AG04450 (cell line): ENCODE results near the gene DUSP3. TPM values are rescaled to one million over a fixed set of nuclear protein-coding genes. Genes with fewer than 3 reads are reported as not detected.
A peak's percentile ranks its signal among the peaks of the same experiment; 100 is the strongest.

Experiments
- CTCF ChIA-PET: fragments of 300-600, 350-600 bp; formaldehyde crosslinking; extraction: SDS; loops from one replicate; lab custom pipeline; 2022; ENCODE audit warnings: antibody characterized with exemption, inconsistent platforms; lab: Charles Lee
- POLR2A ChIA-PET: fragments of 350-600 bp; formaldehyde crosslinking; extraction: SDS; loops from one replicate; lab custom pipeline; 2021; ENCODE audit warnings: antibody characterized with exemption, inconsistent platforms; lab: Yijun Ruan, JAX
- DNase-seq: peaks from one replicate; pipeline ENCODE4 v3.0.0-alpha.2; 2011; ENCODE audit warnings: low read depth, low spot score
- H3K27ac ChIP-seq: one replicate; pipeline ENCODE4 v1.5.1; 2012; ENCODE audit warnings: low read depth, low read length, control low read depth
- H3K27me3 ChIP-seq: one replicate; pipeline ENCODE4 v1.6.0; 2012; ENCODE audit warnings: low read length; ENCODE audit not compliant: control insufficient read depth, insufficient read depth
- H3K4me3 ChIP-seq: 2 replicates; pipeline ENCODE4 v1.5.1; 2011; ENCODE audit warnings: mild to moderate bottlenecking, low read depth, low read length, control low read depth
- H3K9me3 ChIP-seq: 2 replicates; pipeline ENCODE4 v1.5.1; 2012; ENCODE audit warnings: low read length; ENCODE audit not compliant: control insufficient read depth, insufficient read depth
- polyA plus RNA-seq: library from polyadenylated mRNA; depleted of rRNA; stranded (reverse); fragments of >200 nt; gene quantifications from 2 replicates; pipeline ENCODE4 v1.2.3, GENCODE V29; 2011
- TF ChIP-seq, protein P1 (sequence below): IDR thresholded peaks from 2 replicates; pipeline ENCODE4 v1.5.1; 2011; ENCODE audit warnings: low read depth, low read length, control low read depth, inconsistent platforms

DUSP3 gene
- polyA plus RNA-seq, 1 experiment: 45.9 TPM

DNA sequence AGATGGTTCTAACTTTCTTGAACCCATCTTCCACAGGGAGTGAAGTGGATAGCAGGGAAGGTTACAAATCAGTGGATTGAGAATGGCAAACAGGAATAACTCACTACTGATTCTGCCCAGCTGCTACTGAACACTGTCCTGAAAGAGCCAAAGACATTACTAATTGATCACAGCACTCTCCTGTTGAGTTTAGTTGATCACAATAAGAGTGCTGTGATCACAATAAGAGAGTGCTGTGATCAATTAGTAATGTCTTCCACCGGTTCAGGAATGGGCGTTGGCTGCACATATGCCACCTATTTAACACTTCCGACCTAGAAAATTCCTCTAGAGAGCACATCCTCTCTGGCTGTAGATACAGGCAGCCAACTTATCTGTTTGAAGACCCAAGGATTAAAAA is 12.8 kb upstream of the DUSP3 start:
- no peak overlapping the region for H3K4me3 ChIP-seq
- POLR2A ChIA-PET: no interaction called here
- no peak for DNase-seq
- no peak overlapping the region for H3K27ac ChIP-seq
- TF ChIP-seq, protein P1, sequence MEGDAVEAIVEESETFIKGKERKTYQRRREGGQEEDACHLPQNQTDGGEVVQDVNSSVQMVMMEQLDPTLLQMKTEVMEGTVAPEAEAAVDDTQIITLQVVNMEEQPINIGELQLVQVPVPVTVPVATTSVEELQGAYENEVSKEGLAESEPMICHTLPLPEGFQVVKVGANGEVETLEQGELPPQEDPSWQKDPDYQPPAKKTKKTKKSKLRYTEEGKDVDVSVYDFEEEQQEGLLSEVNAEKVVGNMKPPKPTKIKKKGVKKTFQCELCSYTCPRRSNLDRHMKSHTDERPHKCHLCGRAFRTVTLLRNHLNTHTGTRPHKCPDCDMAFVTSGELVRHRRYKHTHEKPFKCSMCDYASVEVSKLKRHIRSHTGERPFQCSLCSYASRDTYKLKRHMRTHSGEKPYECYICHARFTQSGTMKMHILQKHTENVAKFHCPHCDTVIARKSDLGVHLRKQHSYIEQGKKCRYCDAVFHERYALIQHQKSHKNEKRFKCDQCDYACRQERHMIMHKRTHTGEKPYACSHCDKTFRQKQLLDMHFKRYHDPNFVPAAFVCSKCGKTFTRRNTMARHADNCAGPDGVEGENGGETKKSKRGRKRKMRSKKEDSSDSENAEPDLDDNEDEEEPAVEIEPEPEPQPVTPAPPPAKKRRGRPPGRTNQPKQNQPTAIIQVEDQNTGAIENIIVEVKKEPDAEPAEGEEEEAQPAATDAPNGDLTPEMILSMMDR: no peak
- H3K9me3 ChIP-seq: no peaks in the 10 kb centered on the region
- no peaks in the 10 kb centered on the region for H3K27me3 ChIP-seq
- CTCF ChIA-PET: no interaction called here

DNA sequence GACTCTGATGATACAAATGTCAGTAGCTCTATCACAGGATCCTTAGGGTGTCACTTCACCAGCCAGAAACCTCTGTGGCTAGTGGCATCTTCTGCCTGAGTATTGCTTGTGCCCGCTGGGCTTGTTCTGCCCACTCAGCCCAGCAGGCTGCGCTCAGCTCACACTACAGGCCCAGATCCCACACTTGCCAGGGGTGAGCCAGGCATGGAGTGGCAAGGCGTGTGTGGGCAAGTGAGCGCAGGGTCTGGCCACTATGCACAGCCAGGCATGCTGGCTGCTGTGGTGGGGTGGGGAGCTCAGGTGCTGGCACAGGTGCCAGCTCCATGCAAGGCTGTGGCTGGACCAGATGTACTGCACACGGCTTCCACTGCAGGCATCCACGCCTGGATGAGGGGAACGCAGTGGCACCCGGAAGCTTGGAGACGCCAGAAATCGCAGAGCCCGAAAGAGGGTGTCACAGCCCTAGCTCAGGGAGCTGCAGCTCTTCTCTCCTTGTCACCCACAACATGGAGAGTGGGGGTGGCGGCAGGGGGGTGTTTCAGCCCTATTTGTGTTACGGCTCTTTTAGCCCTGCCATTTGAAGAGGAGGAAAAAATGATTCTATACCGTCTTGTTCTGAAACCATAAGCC is 11.6 kb upstream of the DUSP3 start:
- Histone ChIP-seq H3K27me3 (no peaks in the 10 kb centered on the region), H3K4me3 (no peak overlapping the region), H3K27ac (no peak overlapping the region), H3K9me3 (no peaks in the 10 kb centered on the region)
- CTCF ChIA-PET: interaction anchor here (0.9 to 1.6 kb wide), 2 partner anchors 56 to 58 kb away, joined by 3 to 12 read pairs; partner anchors contain the start of gene CD300LG
- POLR2A ChIA-PET: no interaction called here
- no peak for DNase-seq
- TF ChIP-seq, protein P1: peak; percentile 27

DNA sequence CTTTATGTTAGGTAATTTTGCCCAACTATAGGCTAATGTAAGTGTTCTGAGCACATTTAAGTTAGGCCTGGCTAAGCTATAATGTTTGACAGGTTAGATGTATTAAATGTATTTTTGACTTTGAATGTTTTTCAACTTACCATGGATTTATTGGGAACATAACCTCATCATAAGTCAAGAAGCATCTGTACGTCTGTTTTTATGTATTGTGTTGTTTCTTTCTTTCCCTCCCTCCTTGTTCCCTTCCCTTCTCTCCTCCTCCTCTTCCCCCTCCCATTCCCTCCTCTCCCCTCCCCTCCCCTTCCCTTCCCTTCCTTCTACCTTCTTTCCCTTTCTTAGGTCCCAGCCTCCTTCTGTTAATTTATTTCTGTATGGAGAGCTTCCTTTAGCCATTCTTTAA is 10.7 kb upstream of the DUSP3 start:
- Histone ChIP-seq H3K27me3 (no peaks in the 10 kb centered on the region), H3K4me3 (no peak overlapping the region), H3K9me3 (no peaks in the 10 kb centered on the region), H3K27ac (no peak overlapping the region)
- ChIA-PET POLR2A (no interaction called here), CTCF (interaction anchor here (0.5 to 1.8 kb wide), 4 partner anchors 23 to 59 kb away, joined by 3 to 12 read pairs (median 4); partner anchors contain the start of gene CD300LG)
- TF ChIP-seq, protein P1: no peak
- DNase-seq: no peak

DNA sequence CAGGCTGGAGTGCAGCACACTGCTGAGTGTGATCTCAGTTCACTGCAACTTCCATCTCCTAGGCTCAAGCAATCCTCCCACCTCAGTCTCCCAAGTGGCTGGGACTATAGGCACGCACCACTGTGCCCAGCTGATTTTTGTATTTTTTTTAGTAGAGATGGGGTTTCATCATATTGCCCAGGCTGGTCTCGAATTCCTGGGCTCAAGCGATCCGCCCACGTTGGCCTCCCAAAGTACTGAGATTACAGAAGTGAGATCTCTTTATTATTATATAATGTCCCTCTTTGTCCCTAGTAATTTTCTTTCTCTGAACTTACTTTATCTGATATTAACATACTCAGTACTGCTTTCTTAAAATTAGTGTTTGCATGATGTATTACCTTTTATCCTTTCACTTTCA is 9.8 kb upstream of the DUSP3 start:
- TF ChIP-seq, protein P1: no peak
- Histone ChIP-seq H3K27ac (no peak overlapping the region), H3K27me3 (no peaks in the 10 kb centered on the region), H3K4me3 (no peak overlapping the region), H3K9me3 (no peaks in the 10 kb centered on the region)
- no peak for DNase-seq
- CTCF ChIA-PET: interaction anchor here (0.7 to 1.8 kb wide), 4 partner anchors 22 to 212 kb away, joined by 3 to 5 read pairs (median 4); no protein-coding TSS in a partner anchor
- POLR2A ChIA-PET: no interaction called here

DNA sequence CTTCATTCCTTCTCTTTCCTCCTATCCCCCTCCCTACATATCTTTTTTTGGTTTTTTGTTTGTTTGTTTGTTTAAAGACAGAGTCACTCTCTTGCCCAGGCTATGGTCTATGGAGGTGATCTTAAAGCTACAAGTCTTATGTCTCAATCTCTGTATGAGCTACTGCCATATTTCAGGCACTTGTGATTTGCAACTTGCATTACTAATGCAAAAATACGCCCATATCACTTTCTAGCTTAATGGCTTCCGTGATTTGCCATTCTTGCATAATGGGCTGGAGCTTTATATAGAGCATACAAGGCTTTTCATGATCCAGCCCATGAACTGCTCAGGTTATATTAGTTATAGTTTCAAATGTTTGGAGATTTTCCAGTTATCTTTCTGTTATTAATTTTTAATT is 9.0 kb upstream of the DUSP3 start:
- ChIA-PET CTCF (interaction anchor here (0.7 to 1.8 kb wide), 4 partner anchors 22 to 211 kb away, joined by 3 to 5 read pairs (median 4); no protein-coding TSS in a partner anchor), POLR2A (no interaction called here)
- Histone ChIP-seq H3K4me3 (no peak overlapping the region), H3K27me3 (no peaks in the 10 kb centered on the region), H3K9me3 (no peaks in the 10 kb centered on the region), H3K27ac (no peak overlapping the region)
- TF ChIP-seq, protein P1: no peak
- no peak for DNase-seq
